ENCODE measurements around the gene MOB1A. TPM values are rescaled to one million over a fixed set of nuclear protein-coding genes. Genes with fewer than 3 reads are reported as not detected.
A peak's percentile ranks its signal among the peaks of the same experiment; 100 is the strongest.
"Not testable (repeated sequence)": the region's sequence is repeated elsewhere in the genome, so short reads cannot be mapped to it uniquely, and the experiment has no call there.

The MOB1A gene
- total RNA-seq, 1 experiment from 2014 or later = 95.1 TPM

- no peak overlapping the region for H2BK20ac ChIP-seq (ENCODE audit: low read depth, low read length, poor library complexity, severe bottlenecking)
- no peaks in the 10 kb centered on the region for H3K9me3 Mint-ChIP-seq
- H3K27ac ChIP-seq (ENCODE audit: insufficient read length, low read depth, low read length) = peak overlapping the region; percentile 4
- peaks cover 29% of the 10 kb centered on the region in 2 experiments for H3K4me1 Mint-ChIP-seq
- H2BK12ac ChIP-seq (ENCODE audit: insufficient read length, low read depth, low read length) = peak overlapping the region; percentile 75
- no peak overlapping the region for H2BK5ac ChIP-seq (ENCODE audit: insufficient read length, low read length)
- no peak overlapping the region; the same call in 1 of the 2 replicates for H3K4ac ChIP-seq (ENCODE audit: low read depth, low read length)
- no peak overlapping the region for H4K5ac ChIP-seq (ENCODE audit: insufficient read length, low read depth, low read length)
- H2BK15ac ChIP-seq (ENCODE audit: low read depth, low read length) = no peak overlapping the region
- H3K27me3 ChIP-seq (ENCODE audit: insufficient read depth, low read length) = no peaks in the 10 kb centered on the region
- no peaks in the 10 kb centered on the region for H3K9me3 ChIP-seq (ENCODE audit: control insufficient read depth, low read depth, low read length)
- TF ChIP-seq CTCF (conservative IDR thresholded peaks at IDR 0.05) = no peak
- no peak overlapping the region for H3K9ac ChIP-seq (ENCODE audit: extremely low read depth, insufficient read length, low read length)
- no peak overlapping the region for H3K14ac ChIP-seq (ENCODE audit: insufficient read depth, low read length)
- H3K27me3 Mint-ChIP-seq (ENCODE audit: low read depth) = no peaks in the 10 kb centered on the region
- no peak overlapping the region for H3K4me2 ChIP-seq (ENCODE audit: insufficient read depth, insufficient read length, low read length)
- no peaks in the 10 kb centered on the region for H3K23me2 ChIP-seq (ENCODE audit: insufficient read length, low read depth, low read length, poor library complexity, severe bottlenecking)
- H4K91ac ChIP-seq (ENCODE audit: insufficient read length, low read depth, low read length) = no peak overlapping the region
- no peak overlapping the region; a peak in 1 of 5 replicates for H3K4me3 Mint-ChIP-seq
- no peak overlapping the region for H3K56ac ChIP-seq (ENCODE audit: insufficient read length, low read depth, low read length)
- no peak overlapping the region for H2BK120ac ChIP-seq (ENCODE audit: low read depth, low read length, poor library complexity, severe bottlenecking)
- H2AK5ac ChIP-seq (ENCODE audit: insufficient read length, low read length) = no peak overlapping the region
- peak overlapping the region in 2 of 3 experiments; percentile 39 to 95; a peak in 5 of 7 replicates for H3K27ac Mint-ChIP-seq
- no peak overlapping the region for H3K23ac ChIP-seq (ENCODE audit: insufficient read length, low read depth, low read length)
- no peaks in the 10 kb centered on the region for H4K20me1 ChIP-seq (ENCODE audit: control insufficient read depth, insufficient read depth, insufficient read length)
- no peaks in the 10 kb centered on the region for H3K36me3 Mint-ChIP-seq (ENCODE audit: insufficient read depth in 1 of 3, low read depth in 3 of 3)
- H3T11ph ChIP-seq (ENCODE audit: low read length) = no peak overlapping the region
- no peaks in the 10 kb centered on the region for H3K79me1 ChIP-seq (ENCODE audit: insufficient read depth, low read depth, low read length, poor library complexity, severe bottlenecking)
- H3K18ac ChIP-seq (ENCODE audit: insufficient read length, low read depth, low read length) = peak overlapping the region; percentile 78
- H3K4me1 ChIP-seq (ENCODE audit: insufficient read depth, low read length) = peaks cover 10% of the 10 kb centered on the region; the same call in 1 of the 2 replicates
- H3K79me2 ChIP-seq (ENCODE audit: insufficient read depth, low read length) = no peaks in the 10 kb centered on the region
- WGBS (ENCODE audit: extremely low coverage, insufficient read length, low lambda C conversion rate) = no CpG with 5 or more reads among the region's 6 CpGs
- DNase-seq = peak; percentile 74
- H4K8ac ChIP-seq (replicated peaks; ENCODE audit: insufficient read length, low read depth, low read length) = peak overlapping the region; percentile 27
- H2AFZ ChIP-seq (ENCODE audit: low read length) = peak overlapping the region; percentile 4
Observed at GRCh38 chr2:74188018-74188601, 9.4 kb upstream of the MOB1A start.

- H4K8ac ChIP-seq (replicated peaks; ENCODE audit: insufficient read length, low read depth, low read length); H3K27me3 Mint-ChIP-seq (ENCODE audit: low read depth); H3K23me2 ChIP-seq (ENCODE audit: insufficient read length, low read depth, low read length, poor library complexity, severe bottlenecking); H3K27ac ChIP-seq (ENCODE audit: insufficient read length, low read depth, low read length); H2BK20ac ChIP-seq (ENCODE audit: low read depth, low read length, poor library complexity, severe bottlenecking); H4K91ac ChIP-seq (ENCODE audit: insufficient read length, low read depth, low read length); H3K56ac ChIP-seq (ENCODE audit: insufficient read length, low read depth, low read length); H3K4me2 ChIP-seq (ENCODE audit: insufficient read depth, insufficient read length, low read length); H4K20me1 ChIP-seq (ENCODE audit: control insufficient read depth, insufficient read depth, insufficient read length); H2AK5ac ChIP-seq (ENCODE audit: insufficient read length, low read length); H3K4ac ChIP-seq (ENCODE audit: low read depth, low read length); H2BK5ac ChIP-seq (ENCODE audit: insufficient read length, low read length); H3T11ph ChIP-seq (ENCODE audit: low read length); H3K4me1 ChIP-seq (ENCODE audit: insufficient read depth, low read length); H3K9ac ChIP-seq (ENCODE audit: extremely low read depth, insufficient read length, low read length); H2BK120ac ChIP-seq (ENCODE audit: low read depth, low read length, poor library complexity, severe bottlenecking); H3K4me3 Mint-ChIP-seq; H3K9me3 Mint-ChIP-seq; H2BK12ac ChIP-seq (ENCODE audit: insufficient read length, low read depth, low read length); H3K27ac Mint-ChIP-seq; DNase-seq; H3K79me2 ChIP-seq (ENCODE audit: insufficient read depth, low read length); H4K5ac ChIP-seq (ENCODE audit: insufficient read length, low read depth, low read length); H3K14ac ChIP-seq (ENCODE audit: insufficient read depth, low read length); H3K18ac ChIP-seq (ENCODE audit: insufficient read length, low read depth, low read length); H2BK15ac ChIP-seq (ENCODE audit: low read depth, low read length); H2AFZ ChIP-seq (ENCODE audit: low read length); H3K9me3 ChIP-seq (ENCODE audit: control insufficient read depth, low read depth, low read length); H3K36me3 Mint-ChIP-seq (ENCODE audit: insufficient read depth in 1 of 3, low read depth in 3 of 3); H3K23ac ChIP-seq (ENCODE audit: insufficient read length, low read depth, low read length); H3K27me3 ChIP-seq (ENCODE audit: insufficient read depth, low read length); H3K79me1 ChIP-seq (ENCODE audit: insufficient read depth, low read depth, low read length, poor library complexity, severe bottlenecking): not testable (repeated sequence)
- WGBS (ENCODE audit: extremely low coverage, insufficient read length, low lambda C conversion rate) = no CpG with 5 or more reads among the region's 15 CpGs
- peaks cover 19 to 21% of the 10 kb centered on the region in 2 experiments for H3K4me1 Mint-ChIP-seq
Observed at GRCh38 chr2:74186706-74187105, 8.0 kb upstream of the MOB1A start.

All from H9 (cell line).